ENCODE data around the gene TMEM258.

Gene TMEM258

GRCh38 chr11:61797263-61797944, 5.0 kb upstream of the TMEM258 start:
- Histone ChIP-seq H3K36me3 (ENCODE audit: control insufficient read depth, insufficient read depth, low read length) (peaks cover 11% of the 10 kb centered on the region), H4K8ac (ENCODE audit: low read depth, low read length) (no peak overlapping the region), H3K18ac (ENCODE audit: low read length) (no peak overlapping the region), H2AK5ac (ENCODE audit: low read length) (no peak overlapping the region), H3K4me2 (ENCODE audit: low read length) (no peak overlapping the region), H3K23ac (ENCODE audit: low read length) (no peak overlapping the region), H3K9ac (ENCODE audit: low read length) (no peak overlapping the region), H2BK120ac (ENCODE audit: low read depth, low read length) (no peak overlapping the region), H3K79me1 (ENCODE audit: low read length) (peaks cover 15% of the 10 kb centered on the region), H2BK5ac (ENCODE audit: low read length) (no peak overlapping the region), H3K56ac (ENCODE audit: low read length) (no peak overlapping the region), H4K5ac (ENCODE audit: low read length) (no peak overlapping the region), H3K27me3 (ENCODE audit: insufficient read depth, low read length, poor library complexity) (no peaks in the 10 kb centered on the region), H2BK15ac (replicated peaks; ENCODE audit: low read depth) (no peak overlapping the region), H3K4me1 (ENCODE audit: control insufficient read depth, low read depth, low read length) (no peaks in the 10 kb centered on the region), H3K79me2 (ENCODE audit: control insufficient read depth, insufficient read depth, low read length) (peaks cover 33% of the 10 kb centered on the region), H3K27ac (ENCODE audit: low read depth, low read length) (no peak overlapping the region), H3K4me3 (ENCODE audit: low read length) (no peak overlapping the region), H3K4ac (ENCODE audit: low read depth, low read length) (no peak overlapping the region)
- WGBS (ENCODE audit: extremely low coverage, insufficient coverage, low lambda C conversion rate), result no CpG with 5 or more reads among the region's 3 CpGs
- peak; percentile 86 for DNase-seq

GRCh38 chr11:61795876-61796526, 3.6 kb upstream of the TMEM258 start:
- Histone ChIP-seq H2AK5ac (ENCODE audit: low read length) (no peak overlapping the region), H3K79me2 (ENCODE audit: control insufficient read depth, insufficient read depth, low read length) (peaks cover 44% of the 10 kb centered on the region), H3K27ac (ENCODE audit: low read depth, low read length) (no peak overlapping the region), H2BK5ac (ENCODE audit: low read length) (no peak overlapping the region), H3K4me1 (ENCODE audit: control insufficient read depth, low read depth, low read length) (no peaks in the 10 kb centered on the region), H2BK15ac (replicated peaks; ENCODE audit: low read depth) (no peak overlapping the region), H3K56ac (ENCODE audit: low read length) (no peak overlapping the region), H3K36me3 (ENCODE audit: control insufficient read depth, insufficient read depth, low read length) (peaks cover 5% of the 10 kb centered on the region), H3K23ac (ENCODE audit: low read length) (no peak overlapping the region), H3K4me3 (ENCODE audit: low read length) (no peak overlapping the region), H4K5ac (ENCODE audit: low read length) (no peak overlapping the region), H2BK120ac (ENCODE audit: low read depth, low read length) (no peak overlapping the region), H3K18ac (ENCODE audit: low read length) (no peak overlapping the region), H4K8ac (ENCODE audit: low read depth, low read length) (no peak overlapping the region), H3K9ac (ENCODE audit: low read length) (no peak overlapping the region), H3K79me1 (ENCODE audit: low read length) (peaks cover 15% of the 10 kb centered on the region), H3K27me3 (ENCODE audit: insufficient read depth, low read length, poor library complexity) (no peaks in the 10 kb centered on the region), H3K4me2 (ENCODE audit: low read length) (no peak overlapping the region), H3K4ac (ENCODE audit: low read depth, low read length) (no peak overlapping the region)
- DNase-seq, result no peak
- no CpG with 5 or more reads among the region's 18 CpGs for WGBS (ENCODE audit: extremely low coverage, insufficient coverage, low lambda C conversion rate)

- Histone ChIP-seq H3K79me2 (ENCODE audit: control insufficient read depth, insufficient read depth, low read length) (peaks cover 44% of the 10 kb centered on the region), H2BK5ac (ENCODE audit: low read length) (no peak overlapping the region), H3K4me1 (ENCODE audit: control insufficient read depth, low read depth, low read length) (no peaks in the 10 kb centered on the region), H3K36me3 (ENCODE audit: control insufficient read depth, insufficient read depth, low read length) (peaks cover 5% of the 10 kb centered on the region), H3K23ac (ENCODE audit: low read length) (no peak overlapping the region), H3K27me3 (ENCODE audit: insufficient read depth, low read length, poor library complexity) (no peaks in the 10 kb centered on the region), H2BK120ac (ENCODE audit: low read depth, low read length) (no peak overlapping the region), H3K56ac (ENCODE audit: low read length) (no peak overlapping the region), H3K4ac (ENCODE audit: low read depth, low read length) (no peak overlapping the region), H3K79me1 (ENCODE audit: low read length) (peaks cover 18% of the 10 kb centered on the region), H3K9ac (ENCODE audit: low read length) (no peak overlapping the region), H3K27ac (ENCODE audit: low read depth, low read length) (no peak overlapping the region), H3K4me3 (ENCODE audit: low read length) (no peak overlapping the region), H2BK15ac (replicated peaks; ENCODE audit: low read depth) (no peak overlapping the region), H2AK5ac (ENCODE audit: low read length) (no peak overlapping the region), H4K5ac (ENCODE audit: low read length) (no peak overlapping the region), H4K8ac (ENCODE audit: low read depth, low read length) (no peak overlapping the region), H3K4me2 (ENCODE audit: low read length) (no peak overlapping the region), H3K18ac (ENCODE audit: low read length) (no peak overlapping the region)
- DNase-seq, result no peak
- WGBS (ENCODE audit: extremely low coverage, insufficient coverage, low lambda C conversion rate), result no CpG with 5 or more reads among the region's 12 CpGs
Measured at GRCh38 chr11:61795459-61795858, 3.1 kb upstream of the TMEM258 start.

- Histone ChIP-seq H3K79me1 (ENCODE audit: low read length) (peaks cover 21% of the 10 kb centered on the region), H3K4me1 (ENCODE audit: control insufficient read depth, low read depth, low read length) (no peaks in the 10 kb centered on the region), H3K36me3 (ENCODE audit: control insufficient read depth, insufficient read depth, low read length) (peaks cover 5% of the 10 kb centered on the region), H3K23ac (ENCODE audit: low read length) (no peak overlapping the region), H3K4me2 (ENCODE audit: low read length) (no peak overlapping the region), H3K4ac (ENCODE audit: low read depth, low read length) (no peak overlapping the region), H3K4me3 (ENCODE audit: low read length) (no peak overlapping the region), H2BK5ac (ENCODE audit: low read length) (no peak overlapping the region), H3K27ac (ENCODE audit: low read depth, low read length) (no peak overlapping the region), H3K79me2 (ENCODE audit: control insufficient read depth, insufficient read depth, low read length) (peaks cover 44% of the 10 kb centered on the region), H3K56ac (ENCODE audit: low read length) (peak overlapping the region; percentile 17), H3K27me3 (ENCODE audit: insufficient read depth, low read length, poor library complexity) (no peaks in the 10 kb centered on the region), H4K8ac (ENCODE audit: low read depth, low read length) (no peak overlapping the region), H4K5ac (ENCODE audit: low read length) (no peak overlapping the region), H2BK15ac (replicated peaks; ENCODE audit: low read depth) (no peak overlapping the region), H3K9ac (ENCODE audit: low read length) (peak overlapping the region; percentile 35), H2BK120ac (ENCODE audit: low read depth, low read length) (no peak overlapping the region), H3K18ac (ENCODE audit: low read length) (no peak overlapping the region), H2AK5ac (ENCODE audit: low read length) (no peak overlapping the region)
- DNase-seq, result no peak
- WGBS (ENCODE audit: extremely low coverage, insufficient coverage, low lambda C conversion rate), result 100% methylated on average over 1 of the region's 4 CpGs
Measured at GRCh38 chr11:61794579-61794978, 2.2 kb upstream of the TMEM258 start.

- H3K23ac ChIP-seq (ENCODE audit: low read length), result no peak overlapping the region
- no peak overlapping the region for H2BK5ac ChIP-seq (ENCODE audit: low read length)
- no peaks in the 10 kb centered on the region for H3K4me1 ChIP-seq (ENCODE audit: control insufficient read depth, low read depth, low read length)
- no peak overlapping the region for H2BK15ac ChIP-seq (replicated peaks; ENCODE audit: low read depth)
- no peaks in the 10 kb centered on the region for H3K27me3 ChIP-seq (ENCODE audit: insufficient read depth, low read length, poor library complexity)
- no peak overlapping the region for H2BK120ac ChIP-seq (ENCODE audit: low read depth, low read length)
- H4K8ac ChIP-seq (ENCODE audit: low read depth, low read length), result no peak overlapping the region
- no peak overlapping the region for H4K5ac ChIP-seq (ENCODE audit: low read length)
- peaks cover 1% of the 10 kb centered on the region for H3K36me3 ChIP-seq (ENCODE audit: control insufficient read depth, insufficient read depth, low read length)
- H3K79me1 ChIP-seq (ENCODE audit: low read length), result peaks cover 19% of the 10 kb centered on the region
- H3K9ac ChIP-seq (ENCODE audit: low read length), result peak overlapping the region; percentile 96
- no peak overlapping the region for H3K4ac ChIP-seq (ENCODE audit: low read depth, low read length)
- no CpG with 5 or more reads among the region's 3 CpGs for WGBS (ENCODE audit: extremely low coverage, insufficient coverage, low lambda C conversion rate)
- peak overlapping the region; percentile 88 for H3K4me2 ChIP-seq (ENCODE audit: low read length)
- peak overlapping the region; percentile 93 for H3K4me3 ChIP-seq (ENCODE audit: low read length)
- no peak overlapping the region for H3K27ac ChIP-seq (ENCODE audit: low read depth, low read length)
- H3K56ac ChIP-seq (ENCODE audit: low read length), result peak overlapping the region; percentile 100
- peaks cover 44% of the 10 kb centered on the region for H3K79me2 ChIP-seq (ENCODE audit: control insufficient read depth, insufficient read depth, low read length)
- H2AK5ac ChIP-seq (ENCODE audit: low read length), result no peak overlapping the region
- no peak for DNase-seq
- H3K18ac ChIP-seq (ENCODE audit: low read length), result no peak overlapping the region
Measured at GRCh38 chr11:61793829-61794204, 1.4 kb upstream of the TMEM258 start.
